H1 (cell line): ENCODE measurements around the gene UBE4A. TPM values are rescaled to one million over a fixed set of nuclear protein-coding genes. Genes with fewer than 3 reads are reported as not detected.

Experiments
- CTCF ChIA-PET: fragments of 300-600 bp; sonication (Branson Sonifier 250); formaldehyde crosslinking; loops from one replicate; lab custom pipeline; 2021; ENCODE audit not compliant: partially characterized antibody; lab: Charles Lee
- POLR2A ChIA-PET: fragments of 300-600 bp; sonication (Branson Sonifier 250); formaldehyde crosslinking; loops from one replicate; lab custom pipeline; 2021; ENCODE audit warnings: inconsistent platforms; ENCODE audit not compliant: partially characterized antibody; lab: Charles Lee
- DNase-seq, 2 experiments: peaks; one replicate each; pipeline versions ENCODE4 v3.0.0 to v3.0.0-alpha.2; 2010 to 2022; ENCODE audit warnings: low spot score in 2 of 2, low read depth in 1 of 2, mixed read lengths in 1 of 2
- FAIRE-seq: peaks from 2 replicates; lab custom pipeline; 2011; peaks lifted over from hg19 to GRCh38; lab: Jason Lieb, UNC
- H2AFZ ChIP-seq: 2 replicates; pipeline ENCODE4 v1.8.1; 2012; ENCODE audit warnings: low read length, inconsistent platforms
- H2AK5ac ChIP-seq: 2 replicates; pipeline ENCODE4 v1.6.1; 2013; ENCODE audit warnings: low read depth, low read length
- H2BK120ac ChIP-seq: replicated peaks from 2 replicates; pipeline ENCODE3; 2013; ENCODE audit warnings: low read depth, low read length, inconsistent platforms
- H2BK12ac ChIP-seq: 2 replicates; pipeline ENCODE4 v1.6.1; 2013; ENCODE audit warnings: low read depth, low read length
- H2BK15ac ChIP-seq: 2 replicates; pipeline ENCODE4 v1.6.1; 2013; ENCODE audit warnings: low read length
- H2BK20ac ChIP-seq: 2 replicates; pipeline ENCODE4 v1.6.1; 2013; ENCODE audit warnings: low read length
- H2BK5ac ChIP-seq: 2 replicates; pipeline ENCODE4 v1.6.1; 2013; ENCODE audit warnings: low read depth, low read length
- H3K14ac ChIP-seq: 2 replicates; pipeline ENCODE4 v1.6.1; 2013; ENCODE audit warnings: inconsistent platforms; ENCODE audit not compliant: insufficient read length
- H3K18ac ChIP-seq: 2 replicates; pipeline ENCODE4 v1.6.1; 2013; ENCODE audit warnings: low read length; ENCODE audit errors: extremely low read depth
- H3K23ac ChIP-seq: 2 replicates; pipeline ENCODE4 v1.6.1; 2013; ENCODE audit warnings: inconsistent platforms; ENCODE audit not compliant: insufficient read length
- H3K23me2 ChIP-seq: 2 replicates; pipeline ENCODE4 v1.6.1; 2013; ENCODE audit warnings: low read depth, low read length
- H3K27ac ChIP-seq: 2 replicates; pipeline ENCODE4 v1.6.1; 2011; ENCODE audit warnings: low read depth, low read length, inconsistent platforms
- H3K27me3 ChIP-seq, 4 experiments: replicated peaks in 1 of 4; 1 replicate in 1 of 4; 2 replicates in 3 of 4; pipeline versions ENCODE4 v1.6.1 to v1.8.1; 2011 to 2013; ENCODE audit warnings: low read length in 3 of 4, mild to moderate bottlenecking in 3 of 4, inconsistent platforms in 2 of 4, mixed read lengths in 2 of 4, moderate library complexity in 1 of 4; ENCODE audit not compliant: control insufficient read depth in 3 of 4, insufficient read depth in 3 of 4; ENCODE audit errors: extremely low read depth in 1 of 4
- H3K36me3 ChIP-seq, 4 experiments: 2 replicates each; pipeline versions ENCODE4 v1.6.1 to v1.8.1; 2011 to 2013; ENCODE audit warnings: mild to moderate bottlenecking in 4 of 4, low read length in 3 of 4, moderate library complexity in 2 of 4, control low read depth in 1 of 4, inconsistent platforms in 1 of 4; ENCODE audit not compliant: insufficient read depth in 4 of 4, control insufficient read depth in 2 of 4
- H3K4ac ChIP-seq: replicated peaks from 2 replicates; pipeline ENCODE3; 2013; ENCODE audit warnings: low read length, low read depth, mixed read lengths, inconsistent platforms; ENCODE audit not compliant: insufficient read length
- H3K4me1 ChIP-seq, 4 experiments: replicated peaks in 1 of 4; 1 replicate in 1 of 4; 2 replicates in 3 of 4; pipeline versions ENCODE4 v1.6.1 to v1.8.1; 2011 to 2013; ENCODE audit warnings: low read length in 3 of 4, inconsistent platforms in 2 of 4, mixed read lengths in 1 of 4; ENCODE audit not compliant: insufficient read depth in 4 of 4, control insufficient read depth in 3 of 4
- H3K4me2 ChIP-seq, 2 experiments: 2 replicates each; pipeline versions ENCODE4 v1.6.1 to v1.8.1; 2011 to 2013; ENCODE audit warnings: low read depth in 2 of 2, low read length in 2 of 2, control low read depth in 1 of 2, inconsistent platforms in 1 of 2, mild to moderate bottlenecking in 1 of 2; ENCODE audit not compliant: insufficient read depth in 1 of 2
- H3K4me3 ChIP-seq, 4 experiments: fragments of 200-600, 300-600 bp in 1 of 4; sonication (generic), shearing (Covaris generic), sonication (Bioruptor Twin) in 1 of 4; 2 replicates each; pipeline versions ENCODE4 v1.5.1 to v1.8.1; 2011 to 2016; ENCODE audit warnings: low read length in 4 of 4, low read depth in 3 of 4, control low read depth in 2 of 4, inconsistent platforms in 2 of 4, mild to moderate bottlenecking in 2 of 4, mixed read lengths in 1 of 4, moderate library complexity in 1 of 4; ENCODE audit not compliant: insufficient read depth in 2 of 4; ENCODE audit errors: extremely low read depth in 1 of 4
- H3K56ac ChIP-seq: replicated peaks from 2 replicates; pipeline ENCODE3; 2013; ENCODE audit warnings: low read depth, mild to moderate bottlenecking, mixed read lengths, low read length, inconsistent platforms; ENCODE audit not compliant: insufficient read length
- H3K79me1 ChIP-seq: 2 replicates; pipeline ENCODE4 v1.6.1; 2013; ENCODE audit warnings: low read depth, low read length, control low read depth
- H3K79me2 ChIP-seq, 2 experiments: 2 replicates each; pipeline versions ENCODE4 v1.6.1 to v1.8.1; 2012 to 2013; ENCODE audit warnings: low read length in 2 of 2, mild to moderate bottlenecking in 2 of 2, inconsistent platforms in 1 of 2; ENCODE audit not compliant: insufficient read depth in 2 of 2, control insufficient read depth in 1 of 2
- H3K9ac ChIP-seq, 4 experiments: replicated peaks in 1 of 4; 1 replicate in 1 of 4; 2 replicates in 3 of 4; pipeline versions ENCODE4 v1.6.1 to v1.8.1; 2011 to 2013; ENCODE audit warnings: low read depth in 3 of 4, low read length in 3 of 4, control low read depth in 2 of 4, mild to moderate bottlenecking in 2 of 4, moderate library complexity in 2 of 4, inconsistent platforms in 1 of 4; ENCODE audit errors: extremely low read depth in 1 of 4
- H3K9me3 ChIP-seq, 2 experiments: 2 replicates each; pipeline versions ENCODE4 v1.6.1 to v1.8.1; 2012 to 2013; ENCODE audit warnings: mild to moderate bottlenecking in 2 of 2, moderate library complexity in 2 of 2, control low read depth in 1 of 2, inconsistent platforms in 1 of 2, low read depth in 1 of 2, low read length in 1 of 2, mixed read lengths in 1 of 2; ENCODE audit not compliant: insufficient read depth in 2 of 2
- H4K20me1 ChIP-seq, 2 experiments: replicated peaks in 1 of 2; 2 replicates each; pipeline versions ENCODE3 to v1.8.1; 2011 to 2013; ENCODE audit warnings: inconsistent platforms in 2 of 2, low read length in 2 of 2, mild to moderate bottlenecking in 1 of 2; ENCODE audit not compliant: insufficient read depth in 2 of 2, control insufficient read depth in 1 of 2
- H4K5ac ChIP-seq: 2 replicates; pipeline ENCODE4 v1.6.1; 2013; ENCODE audit warnings: low read length, low read depth, mixed read lengths, inconsistent platforms; ENCODE audit not compliant: insufficient read length
- H4K8ac ChIP-seq: 2 replicates; pipeline ENCODE4 v1.8.0; 2013; ENCODE audit warnings: mild to moderate bottlenecking, moderate library complexity, low read length, inconsistent platforms; ENCODE audit not compliant: insufficient read depth; ENCODE audit errors: extremely low read depth
- H4K91ac ChIP-seq: replicated peaks from 2 replicates; pipeline ENCODE3; 2013; ENCODE audit warnings: low read length, mixed read lengths, inconsistent platforms; ENCODE audit not compliant: insufficient read length
- GABPA ChIP-seq: IDR thresholded peaks from 2 replicates; pipeline ENCODE4 v1.6.1; 2011; ENCODE audit warnings: mild to moderate bottlenecking, low read length, moderate library complexity, borderline replicate concordance; ENCODE audit not compliant: insufficient read depth
- PHF8 ChIP-seq: fragments of 200-600 bp; sonication (generic); conservative IDR thresholded peaks from 2 replicates; pipeline ENCODE4 v1.7.1; 2012; ENCODE audit warnings: low read depth, mild to moderate bottlenecking, inconsistent platforms, low read length, moderate library complexity
- polyA plus RNA-seq, 7 experiments: library from polyadenylated mRNA; depleted of rRNA in 3 of 7; stranded (reverse) in 5 of 7; unstranded in 2 of 7; fragments of >200 nt in 5 of 7; fragments of 200-250 nt in 2 of 7; gene quantifications; 1 replicate in 5 of 7; 2 replicates in 1 of 7; 4 replicates in 1 of 7; pipeline versions ENCODE4 v1.2.1 to v1.2.3, GENCODE V29; 2011 to 2013; ENCODE audit warnings: missing spikeins in 2 of 7, mixed read lengths in 2 of 7
- total RNA-seq: library from RNA; stranded (reverse); fragmentation: NEBNext Ultra II Directional; extraction: Animal tissue kit (Norgen Biotek cat#: 25700); gene quantifications from 2 replicates; pipeline ENCODE4 v1.2.1, GENCODE V29; 2021

The UBE4A gene
- total and polyA plus RNA-seq, 2 of the 8 experiments (the other 6 are each of a cell fraction or from before 2014, with no cell fraction given), result 11.3 to 34.5 TPM

DNA sequence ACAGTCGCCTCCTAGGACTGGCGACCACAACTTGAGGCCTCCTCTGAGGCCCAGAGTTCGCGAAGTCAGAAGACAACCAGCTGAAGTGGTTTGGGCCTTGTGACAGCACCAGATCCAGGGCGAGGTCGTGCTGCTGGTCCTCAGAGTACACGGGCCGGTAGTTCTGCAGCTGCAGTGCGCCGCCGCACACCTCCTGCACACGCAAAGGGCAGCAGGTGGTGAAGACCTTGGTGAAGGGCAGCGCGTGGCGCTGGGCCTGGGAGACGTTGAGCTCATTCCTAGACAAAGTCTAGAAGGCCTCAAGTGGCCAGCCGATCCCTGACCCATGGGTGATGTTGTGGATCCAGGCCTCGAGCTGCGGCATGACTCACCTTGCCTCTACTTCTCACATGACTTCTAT, 36.7 kb upstream of the UBE4A start (continued):
- TF ChIP-seq GABPA, result no peak

DNA sequence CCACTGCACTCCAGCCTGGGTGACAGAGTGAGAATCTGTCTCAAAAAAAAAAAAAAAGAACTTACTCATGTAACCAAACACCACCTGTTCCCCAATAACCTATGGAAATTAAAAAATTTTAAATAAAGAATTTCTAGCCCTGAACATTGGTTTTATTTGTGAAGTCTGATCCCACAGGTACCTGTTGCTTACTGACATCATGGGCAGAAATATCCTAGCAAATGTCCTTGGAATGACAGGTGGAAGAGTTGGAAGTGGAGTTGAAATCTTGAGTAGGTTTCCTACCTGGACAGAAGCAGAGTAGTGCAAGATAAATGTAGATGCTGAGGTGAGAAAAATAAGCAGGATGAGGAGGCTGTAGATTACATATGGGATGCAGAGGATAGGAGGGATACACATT, 34.1 kb upstream of the UBE4A start:
- no peaks in the 10 kb centered on the region for H3K4me1 ChIP-seq
- H3K27me3 ChIP-seq, result no peaks in the 10 kb centered on the region
- no peak overlapping the region for H3K4me2 ChIP-seq
- H4K5ac ChIP-seq, result no peak overlapping the region
- no peak overlapping the region for H2BK15ac ChIP-seq
- H3K9me3 ChIP-seq, result no peaks in the 10 kb centered on the region
- H3K79me1 ChIP-seq, result no peaks in the 10 kb centered on the region
- FAIRE-seq (no peak), DNase-seq (no peak)
- no peak overlapping the region for H3K4me3 ChIP-seq
- no peaks in the 10 kb centered on the region for H3K23me2 ChIP-seq
- H3K23ac ChIP-seq, result no peak overlapping the region
- H3K56ac ChIP-seq, result no peak overlapping the region
- no peak overlapping the region for H2BK20ac ChIP-seq
- H2BK12ac ChIP-seq, result no peak overlapping the region
- H3K9ac ChIP-seq, result no peak overlapping the region
- H4K8ac ChIP-seq, result no peak overlapping the region
- H3K4ac ChIP-seq, result no peak overlapping the region
- H2AK5ac ChIP-seq, result no peak overlapping the region
- no peaks in the 10 kb centered on the region for H3K79me2 ChIP-seq
- POLR2A ChIA-PET, result no interaction called here
- no peak overlapping the region for H3K18ac ChIP-seq
- H4K20me1 ChIP-seq, result no peaks in the 10 kb centered on the region
- H2BK5ac ChIP-seq, result no peak overlapping the region
- no peak overlapping the region for H3K27ac ChIP-seq
- CTCF ChIA-PET, result no interaction called here
- H2BK120ac ChIP-seq, result no peak overlapping the region
- no peak overlapping the region for H4K91ac ChIP-seq
- TF ChIP-seq PHF8, result no peak
- TF ChIP-seq, all 59 proteins: peak for 0
- no peak overlapping the region for H3K14ac ChIP-seq
- no peak overlapping the region for H2AFZ ChIP-seq
- no peaks in the 10 kb centered on the region for H3K36me3 ChIP-seq
